Right lobe of liver (tissue), 6 donors: ENCODE data around the gene MTMR12. TPM values are rescaled to one million over a fixed set of nuclear protein-coding genes. Genes with fewer than 3 reads are reported as not detected.
"Not testable (repeated sequence)": the region's sequence is repeated elsewhere in the genome, so short reads cannot be mapped to it uniquely, and the experiment has no call there.

ENCODE experiments used
- ATAC-seq, 4 donors: fragments of 200-7000 bp; cut with Tn5 transposase; one replicate each; pipeline ENCODE4 v1.9.1; 2020; ENCODE audit warnings: mild to moderate bottlenecking in 4 of 4, moderate library complexity in 4 of 4
- DNase-seq, 3 donors: peaks; one replicate each; pipeline ENCODE4 v3.0.0-alpha.2; 2020
- H3K27ac ChIP-seq, 3 donors: fragments of 200-600 bp; one replicate each; pipeline ENCODE4 v1.8.0; 2022
- H3K27me3 ChIP-seq, 2 donors: fragments of 200-600 bp; one replicate each; pipeline ENCODE4 v1.8.0; 2022
- H3K36me3 ChIP-seq, 4 donors: fragments of 200-600 bp; sonication (generic) in 1 of 4; one replicate each; pipeline versions ENCODE4 v1.5.1 to v1.8.0; 2017 to 2022; ENCODE audit warnings: control low read depth in 1 of 4
- H3K4me1 ChIP-seq, 4 donors: fragments of 200-600 bp; sonication (generic) in 1 of 4; one replicate each; pipeline versions ENCODE4 v1.5.1 to v1.8.0; 2017 to 2022; ENCODE audit warnings: control low read depth in 1 of 4
- H3K4me3 ChIP-seq, 3 donors: fragments of 200-600 bp; one replicate each; pipeline ENCODE4 v1.8.0; 2022
- H3K9me3 ChIP-seq, 4 donors: fragments of 200-600 bp; sonication (generic) in 1 of 4; one replicate each; pipeline versions ENCODE4 v1.5.1 to v1.8.0; 2017 to 2022; ENCODE audit warnings: control low read depth in 1 of 4
- POLR2A ChIP-seq: fragments of 450-650 bp; IDR thresholded peaks from one replicate; pipeline ENCODE4 v1.6.1; 2017; ENCODE audit warnings: antibody characterized with exemption, mild to moderate bottlenecking
- WGBS: methylation state at CpG from one replicate; pipeline ENCODE4 v1.1.6; 2018; ENCODE audit warnings: low coverage, low lambda C conversion rate; ENCODE audit not compliant: insufficient coverage; ENCODE audit errors: missing lambda C conversion rate; 5-methylcytosine and 5-hydroxymethylcytosine counted together
- intact Hi-C, 2 donors: fragments of 100-400 bp; cut with DNase I; formaldehyde crosslinking; loops; one replicate each; pipeline versions ENCODE4 v1.11.2 to v1.14.1; 2022
- total RNA-seq, 6 experiments: library from RNA; depleted of rRNA in 2 of 6; stranded (reverse); fragments of >200 nt in 2 of 6; fragmentation: NEBNext Ultra II Directional in 3 of 6; extraction: Animal tissue kit (Norgen Biotek cat#: 25700) in 3 of 6; gene quantifications; one replicate each; pipeline versions ENCODE4 v1.1.0 to v1.2.4, GENCODE V29; 2016 to 2023
- TF ChIP-seq, protein P1 (sequence below), 4 donors: fragments of 200-600 bp in 3 of 4; fragments of 450-650 bp in 1 of 4; IDR thresholded peaks; one replicate each; pipeline versions ENCODE4 v1.5.1 to v1.8.0; 2016 to 2022; ENCODE audit warnings: antibody characterized with exemption in 4 of 4, mild to moderate bottlenecking in 2 of 4
- donor health status: DM: no; HTN: yes; CAD: no.
- donor health status: DM: no; HTN: no; CAD: no.
- donor health status: DM: no; HTN: no; CAD: no.
- donor health status: DM: no; HTN: yes; CAD: no.
- donor health status: DM: no; HTN: yes; CAD: no.

The MTMR12 gene
- total RNA-seq, 6 experiments from 2014 or later: 14.9 to 22.9 (median 16.3) TPM

DNA sequence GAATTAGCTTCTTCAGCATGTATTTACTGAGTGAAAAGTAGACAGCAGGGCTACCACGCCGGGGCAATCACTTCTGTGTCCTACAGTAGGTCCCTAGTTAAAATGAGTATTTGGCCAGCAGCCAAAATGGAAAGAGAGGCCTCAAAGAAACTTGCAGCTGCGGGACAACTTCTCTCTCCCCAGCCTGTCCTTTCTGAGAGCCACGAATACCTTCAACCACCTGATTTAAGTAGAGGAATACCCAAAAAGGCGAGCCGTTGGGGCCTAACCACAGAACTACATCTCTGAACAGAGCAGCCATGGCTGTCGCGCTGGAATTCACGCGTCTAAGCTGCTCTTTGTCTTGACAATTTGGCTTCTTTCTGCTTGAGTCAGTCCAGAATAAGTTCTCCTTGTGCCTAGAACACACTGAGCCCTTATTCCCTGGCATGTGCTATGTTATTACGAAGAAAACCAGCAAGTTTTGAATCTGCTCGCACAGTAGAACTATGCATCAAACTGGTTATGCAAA is 94.8 kb downstream of the MTMR12 start:
- H3K27me3 ChIP-seq: no peaks in the 10 kb centered on the region
- H3K9me3 ChIP-seq: no peaks in the 10 kb centered on the region
- no peaks in the 10 kb centered on the region for H3K36me3 ChIP-seq
- DNase-seq: no peak
- intact Hi-C loops: no loop called here
- 59% methylated on average over 12 of the region's 12 CpGs for WGBS
- no peaks in the 10 kb centered on the region for H3K4me1 ChIP-seq
- no peak for TF ChIP-seq POLR2A
- TF ChIP-seq, protein P1, sequence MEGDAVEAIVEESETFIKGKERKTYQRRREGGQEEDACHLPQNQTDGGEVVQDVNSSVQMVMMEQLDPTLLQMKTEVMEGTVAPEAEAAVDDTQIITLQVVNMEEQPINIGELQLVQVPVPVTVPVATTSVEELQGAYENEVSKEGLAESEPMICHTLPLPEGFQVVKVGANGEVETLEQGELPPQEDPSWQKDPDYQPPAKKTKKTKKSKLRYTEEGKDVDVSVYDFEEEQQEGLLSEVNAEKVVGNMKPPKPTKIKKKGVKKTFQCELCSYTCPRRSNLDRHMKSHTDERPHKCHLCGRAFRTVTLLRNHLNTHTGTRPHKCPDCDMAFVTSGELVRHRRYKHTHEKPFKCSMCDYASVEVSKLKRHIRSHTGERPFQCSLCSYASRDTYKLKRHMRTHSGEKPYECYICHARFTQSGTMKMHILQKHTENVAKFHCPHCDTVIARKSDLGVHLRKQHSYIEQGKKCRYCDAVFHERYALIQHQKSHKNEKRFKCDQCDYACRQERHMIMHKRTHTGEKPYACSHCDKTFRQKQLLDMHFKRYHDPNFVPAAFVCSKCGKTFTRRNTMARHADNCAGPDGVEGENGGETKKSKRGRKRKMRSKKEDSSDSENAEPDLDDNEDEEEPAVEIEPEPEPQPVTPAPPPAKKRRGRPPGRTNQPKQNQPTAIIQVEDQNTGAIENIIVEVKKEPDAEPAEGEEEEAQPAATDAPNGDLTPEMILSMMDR (IDR thresholded peaks at IDR 0.05): no peak
- H3K27ac ChIP-seq: no peak overlapping the region
- ATAC-seq: peak in 1 of 4 donors; percentile 17
- H3K4me3 ChIP-seq: no peak overlapping the region

DNA sequence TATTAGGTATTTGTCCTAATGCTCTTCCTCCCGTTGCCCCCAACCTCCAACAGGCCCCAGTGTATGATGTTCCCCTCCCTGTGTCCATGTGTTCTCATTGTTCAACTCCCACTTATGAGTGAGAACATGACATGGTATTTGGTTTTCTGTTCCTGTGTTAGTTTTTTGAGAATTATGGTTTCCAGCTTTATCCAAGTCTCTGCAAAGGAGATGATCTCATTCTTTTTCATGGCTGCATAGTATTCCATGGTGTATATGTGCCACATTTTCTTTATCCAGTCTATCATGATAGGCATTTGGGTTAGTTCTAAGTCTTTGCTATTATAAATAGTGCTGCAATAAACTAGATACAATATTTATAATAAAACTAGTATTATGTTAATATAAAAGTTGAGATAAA is 98.4 kb downstream of the MTMR12 start:
- H3K27ac ChIP-seq, H3K27me3 ChIP-seq, H3K9me3 ChIP-seq, DNase-seq, H3K36me3 ChIP-seq, intact Hi-C loops, H3K4me3 ChIP-seq, ATAC-seq: not testable (repeated sequence)
- peaks cover 0 to 21% (median 12%) of the 10 kb centered on the region in 4 donors for H3K4me1 ChIP-seq
- WGBS: 100% methylated on average over 1 of the region's 1 CpG

DNA sequence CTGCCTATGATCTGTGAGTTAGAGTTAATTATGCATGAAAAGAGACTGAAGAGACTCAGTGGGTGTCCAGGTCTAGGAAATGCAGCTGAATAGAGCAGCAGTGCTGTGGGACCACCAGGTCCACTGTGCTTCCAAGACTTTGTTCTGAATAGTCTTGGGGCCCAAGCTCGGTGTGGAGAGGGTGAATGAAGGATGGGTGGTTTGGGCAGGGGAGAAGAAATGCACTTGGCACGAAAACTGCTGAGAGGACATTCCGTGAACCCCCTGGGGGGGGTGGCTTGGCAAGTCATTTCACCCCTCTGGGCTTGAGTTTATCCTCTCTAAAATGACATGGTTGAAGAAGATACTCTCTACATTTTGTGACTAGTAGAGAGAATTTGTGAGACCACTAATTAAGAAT is 102.6 kb downstream of the MTMR12 start:
- no peak overlapping the region for H3K4me3 ChIP-seq
- no peaks in the 10 kb centered on the region for H3K36me3 ChIP-seq
- DNase-seq: no peak
- WGBS: 76% methylated on average over 2 of the region's 3 CpGs
- no peak for ATAC-seq
- no peaks in the 10 kb centered on the region for H3K27me3 ChIP-seq
- H3K27ac ChIP-seq: peak overlapping the region; percentile 36 to 87 (median 83)
- H3K9me3 ChIP-seq: no peaks in the 10 kb centered on the region
- peaks cover 0 to 41% (median 15%) of the 10 kb centered on the region in 4 donors for H3K4me1 ChIP-seq
- intact Hi-C loops: no loop called here
- TF ChIP-seq POLR2A: no peak
- TF ChIP-seq, protein P1 (IDR thresholded peaks at IDR 0.05): no peak

DNA sequence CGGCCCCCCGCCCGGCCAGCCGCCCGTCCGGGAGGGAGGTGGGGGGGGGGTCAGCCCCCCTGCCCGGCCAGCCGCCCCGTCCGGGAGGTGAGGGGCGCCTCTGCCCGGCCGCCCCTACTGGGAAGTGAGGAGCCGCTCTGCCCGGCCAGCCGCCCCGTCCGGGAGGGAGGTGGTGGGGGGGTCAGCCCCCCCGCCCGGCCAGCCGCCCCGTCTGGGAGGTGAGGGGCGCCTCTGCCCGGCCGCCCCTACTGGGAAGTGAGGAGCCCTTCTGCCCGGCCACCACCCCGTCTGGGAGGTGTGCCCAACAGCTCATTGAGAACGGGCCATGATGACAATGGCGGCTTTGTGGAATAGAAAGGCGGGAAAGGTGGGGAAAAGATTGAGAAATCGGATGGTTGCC is 103.9 kb downstream of the MTMR12 start:
- no CpG with 5 or more reads among the region's 31 CpGs for WGBS
- peaks cover 0 to 54% (median 20%) of the 10 kb centered on the region in 4 donors for H3K4me1 ChIP-seq
- H3K9me3 ChIP-seq, ATAC-seq, H3K27ac ChIP-seq, H3K4me3 ChIP-seq, H3K27me3 ChIP-seq, intact Hi-C loops, H3K36me3 ChIP-seq, DNase-seq: not testable (repeated sequence)

DNA sequence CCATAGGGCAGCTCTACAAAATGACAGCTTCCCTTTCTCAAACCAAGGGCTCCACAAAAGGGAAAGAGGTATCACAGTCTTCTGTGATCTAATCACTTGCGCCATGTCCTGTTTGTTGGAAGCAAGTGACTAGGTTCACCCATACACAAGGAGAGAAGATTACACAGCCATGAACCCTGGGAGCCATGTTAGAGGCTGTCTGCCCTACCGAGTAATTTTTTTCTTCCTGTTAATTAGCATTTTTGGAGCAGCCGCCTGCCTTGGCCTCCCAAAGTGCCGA is 105.4 kb downstream of the MTMR12 start:
- intact Hi-C loops: no loop called here
- WGBS: 85% methylated on average over 3 of the region's 4 CpGs
- no peak for ATAC-seq
- Histone ChIP-seq H3K36me3 (no peaks in the 10 kb centered on the region), H3K4me3 (no peak overlapping the region), H3K9me3 (no peaks in the 10 kb centered on the region), H3K4me1 (peaks cover 0 to 69% (median 27%) of the 10 kb centered on the region in 4 donors), H3K27ac (peak overlapping the region in 1 of 3 donors; percentile 88), H3K27me3 (no peaks in the 10 kb centered on the region)
- TF ChIP-seq POLR2A: no peak
- TF ChIP-seq, protein P1 (IDR thresholded peaks at IDR 0.05): no peak
- no peak for DNase-seq
